Breast epithelium (tissue), 3 donors: ENCODE measurements around the gene SNX2.

Experiments used
- POLR2A ChIP-seq: fragments of 450-650 bp; IDR thresholded peaks from one replicate; pipeline ENCODE4 v1.6.1; 2016; ENCODE audit warnings: antibody characterized with exemption, mild to moderate bottlenecking, moderate library complexity
- TF ChIP-seq, protein P1 (sequence below), 3 donors: fragments of 450-650 bp; IDR thresholded peaks; one replicate each; pipeline ENCODE4 v1.5.1; 2016 to 2017; ENCODE audit warnings: antibody characterized with exemption in 3 of 3, mild to moderate bottlenecking in 3 of 3, moderate library complexity in 3 of 3

GRCh38 chr5:122785294-122785693 lies 10.4 kb downstream of the SNX2 start:
- TF ChIP-seq, protein P1, sequence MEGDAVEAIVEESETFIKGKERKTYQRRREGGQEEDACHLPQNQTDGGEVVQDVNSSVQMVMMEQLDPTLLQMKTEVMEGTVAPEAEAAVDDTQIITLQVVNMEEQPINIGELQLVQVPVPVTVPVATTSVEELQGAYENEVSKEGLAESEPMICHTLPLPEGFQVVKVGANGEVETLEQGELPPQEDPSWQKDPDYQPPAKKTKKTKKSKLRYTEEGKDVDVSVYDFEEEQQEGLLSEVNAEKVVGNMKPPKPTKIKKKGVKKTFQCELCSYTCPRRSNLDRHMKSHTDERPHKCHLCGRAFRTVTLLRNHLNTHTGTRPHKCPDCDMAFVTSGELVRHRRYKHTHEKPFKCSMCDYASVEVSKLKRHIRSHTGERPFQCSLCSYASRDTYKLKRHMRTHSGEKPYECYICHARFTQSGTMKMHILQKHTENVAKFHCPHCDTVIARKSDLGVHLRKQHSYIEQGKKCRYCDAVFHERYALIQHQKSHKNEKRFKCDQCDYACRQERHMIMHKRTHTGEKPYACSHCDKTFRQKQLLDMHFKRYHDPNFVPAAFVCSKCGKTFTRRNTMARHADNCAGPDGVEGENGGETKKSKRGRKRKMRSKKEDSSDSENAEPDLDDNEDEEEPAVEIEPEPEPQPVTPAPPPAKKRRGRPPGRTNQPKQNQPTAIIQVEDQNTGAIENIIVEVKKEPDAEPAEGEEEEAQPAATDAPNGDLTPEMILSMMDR (IDR thresholded peaks at IDR 0.05) = no peak
- TF ChIP-seq POLR2A = no peak
